ENCODE results near the gene TELO2. TPM values are rescaled to one million over a fixed set of nuclear protein-coding genes. Genes with fewer than 3 reads are reported as not detected.

The TELO2 gene
- total RNA-seq, 1 donor from 2014 or later: 110 TPM

DNA sequence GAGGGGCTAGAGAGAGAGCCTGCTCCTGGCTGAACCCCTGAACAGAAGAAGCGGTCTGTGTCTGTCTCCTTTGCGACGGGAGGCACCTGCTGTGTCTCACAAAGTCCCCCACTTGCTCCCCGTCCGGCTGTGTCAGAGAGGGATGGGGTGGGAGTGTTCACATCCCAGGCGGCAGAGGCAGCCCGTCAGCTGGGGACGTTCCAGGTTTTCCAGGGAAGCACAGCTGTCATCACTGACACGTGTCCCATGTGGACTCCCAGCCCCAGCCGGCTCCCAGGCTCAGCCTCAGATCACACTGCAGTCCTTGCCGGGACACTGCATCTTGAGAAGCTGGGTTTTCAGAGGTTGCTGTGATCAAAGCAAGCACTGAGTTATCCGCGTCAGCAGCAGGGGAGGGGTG is 1.6 kb downstream of the TELO2 start:
- H3K27ac ChIP-seq: no peak overlapping the region
- TF ChIP-seq, protein P1, sequence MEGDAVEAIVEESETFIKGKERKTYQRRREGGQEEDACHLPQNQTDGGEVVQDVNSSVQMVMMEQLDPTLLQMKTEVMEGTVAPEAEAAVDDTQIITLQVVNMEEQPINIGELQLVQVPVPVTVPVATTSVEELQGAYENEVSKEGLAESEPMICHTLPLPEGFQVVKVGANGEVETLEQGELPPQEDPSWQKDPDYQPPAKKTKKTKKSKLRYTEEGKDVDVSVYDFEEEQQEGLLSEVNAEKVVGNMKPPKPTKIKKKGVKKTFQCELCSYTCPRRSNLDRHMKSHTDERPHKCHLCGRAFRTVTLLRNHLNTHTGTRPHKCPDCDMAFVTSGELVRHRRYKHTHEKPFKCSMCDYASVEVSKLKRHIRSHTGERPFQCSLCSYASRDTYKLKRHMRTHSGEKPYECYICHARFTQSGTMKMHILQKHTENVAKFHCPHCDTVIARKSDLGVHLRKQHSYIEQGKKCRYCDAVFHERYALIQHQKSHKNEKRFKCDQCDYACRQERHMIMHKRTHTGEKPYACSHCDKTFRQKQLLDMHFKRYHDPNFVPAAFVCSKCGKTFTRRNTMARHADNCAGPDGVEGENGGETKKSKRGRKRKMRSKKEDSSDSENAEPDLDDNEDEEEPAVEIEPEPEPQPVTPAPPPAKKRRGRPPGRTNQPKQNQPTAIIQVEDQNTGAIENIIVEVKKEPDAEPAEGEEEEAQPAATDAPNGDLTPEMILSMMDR (IDR thresholded peaks at IDR 0.05): no peak
- H3K9me3 ChIP-seq: no peaks in the 10 kb centered on the region
- peaks cover 3 to 9% of the 10 kb centered on the region in 2 donors for H3K4me1 ChIP-seq
- no peaks in the 10 kb centered on the region for H3K27me3 ChIP-seq
- no peak for DNase-seq (ENCODE audit: low spot score in 2 of 2)
- H3K36me3 ChIP-seq: peaks cover 32 to 43% of the 10 kb centered on the region in 2 donors
- intact Hi-C loops (cut with DNase I): loop anchor here (2.0 to 5.0 kb wide), 2 partner anchors 14 to 38 kb away; partner anchors contain the start of gene TMEM204
- peak overlapping the region; percentile 78 to 93 for H3K4me3 ChIP-seq

DNA sequence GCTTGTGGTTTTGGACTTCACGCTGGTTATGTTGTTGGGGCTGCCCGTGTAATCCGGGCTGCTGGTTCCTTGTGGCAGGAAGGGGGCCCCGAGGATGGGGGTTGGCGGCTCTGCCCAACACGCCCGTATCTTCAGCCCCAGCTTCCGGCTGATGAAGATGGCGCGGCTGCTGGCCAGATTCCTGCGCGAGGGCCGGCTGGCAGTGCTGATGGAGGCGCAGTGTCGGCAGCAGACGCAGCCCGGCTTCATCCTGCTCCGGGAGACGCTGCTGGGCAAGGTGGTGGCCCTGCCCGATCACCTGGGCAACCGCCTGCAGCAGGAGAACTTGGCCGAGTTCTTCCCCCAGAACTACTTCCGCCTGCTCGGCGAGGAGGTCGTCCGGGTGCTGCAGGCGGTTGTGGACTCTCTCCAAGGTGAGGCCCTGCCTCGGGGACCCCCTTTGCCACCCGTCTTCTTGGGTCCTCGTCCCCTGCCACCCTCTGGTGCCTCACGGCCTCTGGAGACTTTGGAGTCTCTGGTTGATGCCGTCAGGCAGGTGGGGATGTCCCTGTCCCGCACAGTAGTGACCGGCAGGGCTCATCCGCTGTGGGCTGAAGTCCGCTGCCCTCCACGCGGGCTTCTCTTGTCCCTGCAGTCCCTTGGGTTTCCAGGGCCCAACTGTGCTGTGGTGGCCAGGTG is 2.2 kb downstream of the TELO2 start:
- TF ChIP-seq, protein P1 (IDR thresholded peaks at IDR 0.05): no peak
- Histone ChIP-seq H3K9me3 (no peaks in the 10 kb centered on the region), H3K27me3 (no peaks in the 10 kb centered on the region), H3K36me3 (peaks cover 38 to 50% of the 10 kb centered on the region in 2 donors), H3K4me3 (no peak overlapping the region), H3K27ac (no peak overlapping the region), H3K4me1 (peaks cover 3 to 9% of the 10 kb centered on the region in 2 donors)
- intact Hi-C loops (cut with DNase I): loop anchor here (2.0 kb wide), 1 partner anchor 13 kb away; no protein-coding TSS in a partner anchor
- DNase-seq (ENCODE audit: low spot score in 2 of 2): no peak

DNA sequence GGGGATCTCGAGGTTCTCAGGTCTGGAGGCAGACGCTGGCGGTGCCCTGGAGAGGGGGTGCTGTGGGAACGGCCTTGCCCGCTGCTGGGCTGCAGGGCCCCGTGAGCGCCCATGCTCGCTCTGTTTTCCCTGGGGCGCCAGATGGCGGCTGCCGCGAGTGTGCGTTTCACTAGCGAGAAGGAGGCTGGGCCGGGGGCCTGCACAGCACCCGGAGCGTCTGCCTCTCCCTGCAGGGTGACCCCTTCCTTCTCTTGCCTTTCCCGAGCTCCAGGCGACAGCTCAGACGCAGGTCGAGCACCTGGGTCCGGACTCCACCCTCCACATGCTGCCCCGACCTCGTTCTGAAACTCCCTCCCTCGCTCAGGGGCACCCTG is 2.7 kb downstream of the TELO2 start:
- no peak overlapping the region for H3K27ac ChIP-seq
- no peaks in the 10 kb centered on the region for H3K27me3 ChIP-seq
- no peak overlapping the region for H3K4me3 ChIP-seq
- H3K4me1 ChIP-seq: peaks cover 3 to 9% of the 10 kb centered on the region in 2 donors
- H3K9me3 ChIP-seq: no peaks in the 10 kb centered on the region
- peaks cover 44 to 55% of the 10 kb centered on the region in 2 donors for H3K36me3 ChIP-seq
- no peak for DNase-seq (ENCODE audit: low spot score in 2 of 2)
- TF ChIP-seq, protein P1 (IDR thresholded peaks at IDR 0.05): no peak
- intact Hi-C loops (cut with DNase I): loop anchor here (2.0 kb wide), 1 partner anchor 13 kb away; no protein-coding TSS in a partner anchor

DNA sequence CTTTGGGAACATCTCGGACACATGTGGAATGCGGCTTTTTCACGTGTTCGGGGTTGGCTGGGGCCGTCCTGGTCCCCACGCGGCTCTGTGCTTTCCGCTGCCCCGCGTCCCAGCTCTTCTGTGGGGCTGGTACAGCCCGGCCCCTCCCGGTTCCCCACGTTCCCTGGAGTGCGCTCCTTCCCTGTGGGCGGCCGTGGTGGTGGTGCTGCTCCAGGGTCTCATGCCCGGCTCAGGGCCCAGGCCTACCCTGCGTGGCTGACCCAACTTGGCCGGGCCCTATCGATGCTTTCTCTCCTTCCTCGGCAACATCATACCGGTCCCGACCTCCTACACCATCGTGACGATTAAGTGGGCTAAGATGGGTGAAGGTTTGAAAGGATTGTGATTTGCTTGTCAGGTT is 3.3 kb downstream of the TELO2 start:
- intact Hi-C loops (cut with DNase I): no loop called here
- Histone ChIP-seq H3K27ac (no peak overlapping the region), H3K4me1 (peaks cover 3 to 9% of the 10 kb centered on the region in 2 donors), H3K4me3 (no peak overlapping the region), H3K36me3 (peaks cover 50 to 61% of the 10 kb centered on the region in 2 donors), H3K27me3 (no peaks in the 10 kb centered on the region), H3K9me3 (no peaks in the 10 kb centered on the region)
- TF ChIP-seq, protein P1 (IDR thresholded peaks at IDR 0.05): no peak
- DNase-seq (ENCODE audit: low spot score in 2 of 2): no peak

DNA sequence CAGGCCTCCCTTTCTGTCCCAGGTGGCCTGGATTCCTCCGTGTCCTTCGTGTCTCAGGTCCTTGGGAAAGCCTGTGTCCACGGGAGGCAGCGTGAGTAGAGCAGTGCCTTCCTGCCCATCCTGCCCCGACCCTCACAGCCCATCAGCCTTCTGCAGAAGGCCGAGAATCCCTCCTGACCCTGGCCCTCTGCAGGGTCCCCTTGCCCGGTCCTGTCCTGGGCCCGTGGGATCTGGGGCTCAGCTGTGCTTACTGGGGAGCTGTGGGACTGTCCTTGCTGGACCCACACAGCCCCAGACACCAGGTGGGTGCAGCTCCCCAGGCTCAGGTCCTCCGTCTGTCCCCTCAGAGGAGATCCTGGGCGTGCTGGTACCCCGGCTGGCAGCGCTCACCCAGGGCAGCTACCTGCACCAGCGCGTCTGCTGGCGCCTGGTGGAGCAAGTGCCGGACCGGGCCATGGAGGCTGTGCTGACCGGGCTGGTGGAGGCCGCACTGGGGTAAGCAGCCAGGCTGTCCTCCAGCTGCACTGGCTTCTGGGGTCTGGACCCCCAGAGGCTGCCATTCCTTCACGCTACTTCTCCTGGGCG is 3.9 kb downstream of the TELO2 start:
- no peaks in the 10 kb centered on the region for H3K9me3 ChIP-seq
- DNase-seq (ENCODE audit: low spot score in 2 of 2): no peak
- H3K36me3 ChIP-seq: peaks cover 56 to 67% of the 10 kb centered on the region in 2 donors
- TF ChIP-seq, protein P1 (IDR thresholded peaks at IDR 0.05): no peak
- H3K27ac ChIP-seq: no peak overlapping the region
- intact Hi-C loops (cut with DNase I): no loop called here
- H3K27me3 ChIP-seq: no peaks in the 10 kb centered on the region
- peaks cover 3 to 9% of the 10 kb centered on the region in 2 donors for H3K4me1 ChIP-seq
- H3K4me3 ChIP-seq: no peak overlapping the region
